Caco-2 (cell line): ENCODE data around the gene PHACTR1. TPM values are rescaled to one million over a fixed set of nuclear protein-coding genes. Genes with fewer than 3 reads are reported as not detected.

Experiments
- BruUV-seq: library from RNA; stranded (reverse); fragments of 400-500 nt; replicated peaks from 2 replicates; lab custom pipeline; 2021; lab: Mats Ljungman, UMichigan
- CTCF ChIA-PET: fragments of 300-600 bp; sonication (Branson Sonifier 250); formaldehyde crosslinking; loops from one replicate; lab custom pipeline; 2022; ENCODE audit warnings: antibody characterized with exemption; lab: Charles Lee
- POLR2A ChIA-PET: fragments of 300-600 bp; sonication (Branson Sonifier 250); formaldehyde crosslinking; loops from one replicate; lab custom pipeline; 2022; ENCODE audit warnings: antibody characterized with exemption; lab: Charles Lee
- DNase-seq, 2 experiments: peaks; one replicate each; pipeline versions ENCODE4 v3.0.0 to v3.0.0-alpha.2; 2020 to 2022
- H3K27me3 ChIP-seq: replicated peaks from 2 replicates; pipeline ENCODE4 v1.6.0; 2011; ENCODE audit warnings: low read length; ENCODE audit not compliant: control insufficient read depth, insufficient read depth
- H3K36me3 ChIP-seq: 2 replicates; pipeline ENCODE4 v1.5.1; 2011; ENCODE audit warnings: low read length; ENCODE audit not compliant: control insufficient read depth, insufficient read depth
- H3K4me1 ChIP-seq: fragments of 250-450 bp; sonication (Bioruptor Pico); 2 replicates; pipeline ENCODE4 v1.5.1; 2020; ENCODE audit warnings: mild to moderate bottlenecking
- H3K4me3 ChIP-seq: 2 replicates; pipeline ENCODE4 v1.5.1; 2011; ENCODE audit warnings: low read depth, mild to moderate bottlenecking, control low read depth, low read length
- H3K9me3 ChIP-seq: fragments of 250-450 bp; sonication (Bioruptor Pico); 2 replicates; pipeline ENCODE4 v1.5.1; 2020; ENCODE audit warnings: mild to moderate bottlenecking, moderate library complexity
- H3K27ac Mint-ChIP-seq: one replicate; pipeline ENCODE4 v1.8.0; 2022; ENCODE audit warnings: mixed read lengths; ENCODE audit not compliant: unreplicated experiment
- H3K27me3 Mint-ChIP-seq: one replicate; pipeline ENCODE4 v1.8.0; 2022; ENCODE audit warnings: mixed read lengths; ENCODE audit not compliant: insufficient read depth, unreplicated experiment
- H3K36me3 Mint-ChIP-seq: one replicate; pipeline ENCODE4 v1.8.0; 2022; ENCODE audit warnings: mild to moderate bottlenecking, mixed read lengths; ENCODE audit not compliant: insufficient read depth, unreplicated experiment
- H3K4me1 Mint-ChIP-seq: one replicate; pipeline ENCODE4 v1.8.0; 2022; ENCODE audit warnings: low read depth, mixed read lengths; ENCODE audit not compliant: unreplicated experiment
- H3K4me3 Mint-ChIP-seq: one replicate; pipeline ENCODE4 v1.8.0; 2022; ENCODE audit warnings: mild to moderate bottlenecking, moderate library complexity, mixed read lengths; ENCODE audit not compliant: unreplicated experiment
- H3K9me3 Mint-ChIP-seq: one replicate; pipeline ENCODE4 v1.8.0; 2022; ENCODE audit warnings: mixed read lengths; ENCODE audit not compliant: unreplicated experiment
- intact Hi-C: fragments of 100-400 bp; cut with micrococcal nuclease; formaldehyde crosslinking; loops from one replicate; pipeline ENCODE4 v1.10.0; 2022; ENCODE audit not compliant: unreplicated experiment
- total RNA-seq: library from RNA; stranded (reverse); gene quantifications from 2 replicates; pipeline ENCODE4 v1.2.3, GENCODE V29; 2022
- TF ChIP-seq, protein P1 (sequence below), 2 experiments: fragments of 200-600 bp in 1 of 2; IDR thresholded peaks; 1 replicate in 1 of 2; 2 replicates in 1 of 2; pipeline versions ENCODE4 v1.5.1 to v1.8.0; 2011 to 2022; ENCODE audit warnings: antibody characterized with exemption in 1 of 2, control low read depth in 1 of 2, inconsistent platforms in 1 of 2, low read depth in 1 of 2, low read length in 1 of 2, mild to moderate bottlenecking in 1 of 2, moderate library complexity in 1 of 2; ENCODE audit not compliant: insufficient read depth in 1 of 2, severe bottlenecking in 1 of 2, unreplicated experiment in 1 of 2

PHACTR1 gene
- total RNA-seq, 1 experiment from 2014 or later: 0.41 TPM

DNA sequence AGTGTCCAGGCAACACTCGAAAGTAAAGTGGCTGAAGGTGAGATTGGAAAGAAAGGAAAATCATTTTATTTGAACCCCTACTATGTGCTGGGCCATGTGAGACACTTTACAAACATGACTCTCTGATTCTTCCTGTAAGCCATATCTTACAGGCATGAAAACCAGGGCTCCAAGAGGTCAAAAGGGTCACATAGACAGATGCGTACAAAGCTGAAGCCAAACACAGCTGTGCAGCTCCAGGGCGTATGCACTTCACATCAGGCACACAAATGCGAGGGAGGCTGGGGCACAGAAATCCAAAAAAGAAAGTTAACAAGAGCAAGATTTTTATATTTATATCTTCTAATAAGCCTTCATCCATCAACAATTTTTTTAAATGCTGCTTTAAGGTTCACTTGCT, 176.5 kb downstream of the PHACTR1 start:
- Mint-ChIP-seq H3K36me3 (no peaks in the 10 kb centered on the region), H3K27me3 (peaks cover 9% of the 10 kb centered on the region), H3K4me1 (no peaks in the 10 kb centered on the region), H3K9me3 (peaks cover 19% of the 10 kb centered on the region), H3K4me3 (no peak overlapping the region), H3K27ac (no peak overlapping the region)
- DNase-seq: no peak
- ChIA-PET CTCF (interaction anchor here (1.3 kb wide), 1 partner anchor 255 kb away, joined by 16 read pairs; no protein-coding TSS in a partner anchor), POLR2A (no interaction called here)
- H3K9me3 ChIP-seq: peaks cover 10% of the 10 kb centered on the region
- H3K27me3 ChIP-seq: no peaks in the 10 kb centered on the region; the same call in 1 of the 2 replicates
- intact Hi-C loops: no loop called here
- no peak overlapping the region for H3K4me3 ChIP-seq
- H3K36me3 ChIP-seq: no peaks in the 10 kb centered on the region
- no TSS peak for BruUV-seq
- H3K4me1 ChIP-seq: no peaks in the 10 kb centered on the region
- TF ChIP-seq, protein P1, sequence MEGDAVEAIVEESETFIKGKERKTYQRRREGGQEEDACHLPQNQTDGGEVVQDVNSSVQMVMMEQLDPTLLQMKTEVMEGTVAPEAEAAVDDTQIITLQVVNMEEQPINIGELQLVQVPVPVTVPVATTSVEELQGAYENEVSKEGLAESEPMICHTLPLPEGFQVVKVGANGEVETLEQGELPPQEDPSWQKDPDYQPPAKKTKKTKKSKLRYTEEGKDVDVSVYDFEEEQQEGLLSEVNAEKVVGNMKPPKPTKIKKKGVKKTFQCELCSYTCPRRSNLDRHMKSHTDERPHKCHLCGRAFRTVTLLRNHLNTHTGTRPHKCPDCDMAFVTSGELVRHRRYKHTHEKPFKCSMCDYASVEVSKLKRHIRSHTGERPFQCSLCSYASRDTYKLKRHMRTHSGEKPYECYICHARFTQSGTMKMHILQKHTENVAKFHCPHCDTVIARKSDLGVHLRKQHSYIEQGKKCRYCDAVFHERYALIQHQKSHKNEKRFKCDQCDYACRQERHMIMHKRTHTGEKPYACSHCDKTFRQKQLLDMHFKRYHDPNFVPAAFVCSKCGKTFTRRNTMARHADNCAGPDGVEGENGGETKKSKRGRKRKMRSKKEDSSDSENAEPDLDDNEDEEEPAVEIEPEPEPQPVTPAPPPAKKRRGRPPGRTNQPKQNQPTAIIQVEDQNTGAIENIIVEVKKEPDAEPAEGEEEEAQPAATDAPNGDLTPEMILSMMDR (IDR thresholded peaks at IDR 0.05; ENCODE audit: insufficient read depth in 1 of 2, low read depth in 1 of 2, low read length in 1 of 2, severe bottlenecking in 1 of 2, unreplicated experiment in 1 of 2): no peak

DNA sequence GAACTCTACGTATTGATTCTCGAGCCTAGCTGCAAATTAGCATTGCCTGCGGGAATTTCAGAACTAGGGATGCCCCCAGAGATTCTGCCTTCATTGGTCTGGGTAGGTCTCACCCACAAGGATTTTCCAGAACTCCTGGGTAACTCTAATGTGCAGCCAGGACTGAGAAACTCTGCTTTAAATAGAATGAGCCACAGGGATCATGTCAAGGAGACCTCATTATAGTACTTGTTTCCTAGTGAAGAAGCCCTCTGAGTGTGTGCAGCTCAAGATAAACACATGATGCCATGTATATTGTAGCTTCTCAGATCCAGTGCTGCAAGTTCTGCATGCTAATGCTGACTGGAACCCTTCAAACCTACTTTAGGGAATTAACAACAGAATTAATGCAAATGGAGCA, 179.2 kb downstream of the PHACTR1 start:
- no peaks in the 10 kb centered on the region for H3K27me3 ChIP-seq
- BruUV-seq: no TSS peak
- H3K27ac Mint-ChIP-seq: no peak overlapping the region
- H3K36me3 ChIP-seq: no peaks in the 10 kb centered on the region
- H3K4me1 ChIP-seq: no peaks in the 10 kb centered on the region
- no peaks in the 10 kb centered on the region for H3K36me3 Mint-ChIP-seq
- intact Hi-C loops: no loop called here
- TF ChIP-seq, protein P1 (IDR thresholded peaks at IDR 0.05; ENCODE audit: insufficient read depth in 1 of 2, low read depth in 1 of 2, low read length in 1 of 2, severe bottlenecking in 1 of 2, unreplicated experiment in 1 of 2): no peak
- H3K27me3 Mint-ChIP-seq: peaks cover 18% of the 10 kb centered on the region
- ChIA-PET CTCF (no interaction called here), POLR2A (no interaction called here)
- no peak overlapping the region for H3K4me3 ChIP-seq
- H3K9me3 ChIP-seq: peaks cover 10% of the 10 kb centered on the region
- H3K4me3 Mint-ChIP-seq: no peak overlapping the region
- no peaks in the 10 kb centered on the region for H3K4me1 Mint-ChIP-seq
- H3K9me3 Mint-ChIP-seq: peaks cover 5% of the 10 kb centered on the region
- no peak for DNase-seq

DNA sequence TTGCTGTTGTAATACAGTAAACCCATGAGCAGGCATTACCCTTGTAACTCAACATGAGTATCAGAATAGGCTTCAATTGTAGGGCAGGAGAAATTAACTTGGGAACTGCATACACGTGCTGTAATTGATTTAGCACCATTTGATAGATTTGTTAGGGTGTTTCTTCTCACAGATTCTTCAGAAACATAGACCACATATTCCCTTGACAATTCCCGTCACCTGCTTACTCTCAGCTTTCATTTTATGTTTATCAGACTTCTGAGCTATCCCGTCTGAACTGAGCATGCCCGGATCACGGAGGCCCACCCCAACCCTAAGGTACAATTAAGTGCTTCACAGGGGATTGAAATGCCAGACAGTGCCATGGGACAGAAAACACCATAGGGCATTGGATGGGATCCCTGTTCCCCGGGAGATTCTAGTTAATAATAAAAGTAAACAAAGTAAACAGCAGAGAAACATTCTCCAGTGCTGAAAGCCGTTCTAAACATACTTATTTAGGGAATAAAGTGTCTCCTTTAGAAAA, 179.7 kb downstream of the PHACTR1 start:
- Mint-ChIP-seq H3K27me3 (peaks cover 23% of the 10 kb centered on the region), H3K9me3 (no peaks in the 10 kb centered on the region), H3K4me1 (no peaks in the 10 kb centered on the region), H3K36me3 (no peaks in the 10 kb centered on the region), H3K4me3 (no peak overlapping the region), H3K27ac (no peak overlapping the region)
- TF ChIP-seq, protein P1 (IDR thresholded peaks at IDR 0.05; ENCODE audit: insufficient read depth in 1 of 2, low read depth in 1 of 2, low read length in 1 of 2, severe bottlenecking in 1 of 2, unreplicated experiment in 1 of 2): no peak
- Histone ChIP-seq H3K4me1 (no peaks in the 10 kb centered on the region), H3K36me3 (no peaks in the 10 kb centered on the region), H3K27me3 (no peaks in the 10 kb centered on the region), H3K4me3 (no peak overlapping the region), H3K9me3 (peaks cover 6% of the 10 kb centered on the region; the same call in 1 of the 2 replicates)
- ChIA-PET CTCF (no interaction called here), POLR2A (no interaction called here)
- no peak for DNase-seq
- no TSS peak for BruUV-seq
- intact Hi-C loops: no loop called here
